ENCODE data around the gene DLGAP4. TPM values are rescaled to one million over a fixed set of nuclear protein-coding genes. Genes with fewer than 3 reads are reported as not detected.

Gene DLGAP4
- total and polyA plus RNA-seq, 9 of the 15 experiments (the other 6 are each of a cell fraction or from before 2014, with no cell fraction given) = 0.31 to 34.1 (median 4.5) TPM

DNA sequence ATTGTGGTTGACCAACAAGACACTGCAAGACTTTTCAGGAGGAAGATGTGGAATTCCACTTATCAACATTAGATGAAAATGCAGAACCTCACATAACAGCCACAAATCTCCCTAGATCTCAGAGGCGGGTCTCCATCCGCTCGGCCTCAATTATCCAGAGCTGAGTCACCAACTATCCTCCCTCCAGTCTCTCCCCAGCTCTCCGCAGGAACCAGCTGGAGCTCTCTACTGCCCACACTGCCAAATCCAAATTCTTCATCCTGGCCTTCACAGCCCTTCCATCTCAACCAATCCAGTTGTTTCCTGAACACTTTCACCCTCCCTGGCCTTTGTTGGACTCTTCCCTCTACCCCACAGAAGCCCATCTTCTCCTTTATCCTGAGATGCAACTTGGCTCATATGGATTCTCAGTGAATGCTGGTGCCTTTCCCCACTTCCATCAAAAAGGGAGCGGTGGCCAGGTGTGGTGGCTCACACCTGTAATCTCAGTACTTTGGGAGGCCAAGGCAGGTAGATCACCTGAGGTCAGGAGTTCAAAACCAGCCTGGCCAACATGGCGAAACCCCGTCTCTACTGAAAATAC lies 263.8 kb downstream of the DLGAP4 start:
- no peaks in the 10 kb centered on the region for H3K9me3 ChIP-seq (replicated peaks; ENCODE audit: control insufficient read depth, insufficient read depth, low read depth, low read length)
- 35% methylated on average over 7 of the region's 7 CpGs for WGBS (ENCODE audit: insufficient coverage, low coverage, missing lambda C conversion rate)
- H3K4me3 ChIP-seq = no peak overlapping the region
- FAIRE-seq (peak; percentile 73), ATAC-seq (no peak), DNase-seq (ENCODE audit: extremely low read depth in 1 of 4, low spot score in 3 of 4) (peak in 2 of 4 experiments; percentile 56 to 62)
- peak overlapping the region in 1 of 2 experiments; percentile 31; a peak in 1 of 4 replicates for H3K9ac ChIP-seq (ENCODE audit: insufficient read depth in 1 of 2, low read depth in 2 of 2, low read length in 2 of 2)
- no peak overlapping the region for H3K27ac ChIP-seq (ENCODE audit: extremely low read depth, low read depth, low read length)
- no peaks in the 10 kb centered on the region for H4K20me1 ChIP-seq (replicated peaks; ENCODE audit: control insufficient read depth, insufficient read depth, low read length)
- no peaks in the 10 kb centered on the region for H3K36me3 ChIP-seq (ENCODE audit: control insufficient read depth, insufficient read depth, low read length)
- no peaks in the 10 kb centered on the region for H3K9me1 ChIP-seq (ENCODE audit: control insufficient read depth, insufficient read depth, low read length)
- no peaks in the 10 kb centered on the region for H3K27me3 ChIP-seq (ENCODE audit: control insufficient read depth in 2 of 2, insufficient read depth in 2 of 2, low read length in 2 of 2)
- H3K4me2 ChIP-seq (ENCODE audit: insufficient read depth, low read length) = peak overlapping the region; percentile 42; the same call in 1 of the 2 replicates
- peaks cover 32 to 41% of the 10 kb centered on the region in 2 experiments for H3K4me1 ChIP-seq (replicated peaks in 1 of 2; ENCODE audit: control insufficient read depth in 2 of 2, insufficient read depth in 2 of 2, low read length in 2 of 2)
- in situ Hi-C loops (cut with MboI) = no loop called here
- no peak overlapping the region for H2AFZ ChIP-seq (ENCODE audit: low read depth, low read length)
- no TSS peak for BruUV-seq (replicated peaks)
- peaks cover 11% of the 10 kb centered on the region for H3K79me2 ChIP-seq (ENCODE audit: control insufficient read depth, insufficient read depth, low read length)
- intact Hi-C loops (cut with micrococcal nuclease) = loop anchor here (5.0 kb wide), 1 partner anchor 382 kb away; the partner anchor contains the start of gene SAMHD1
- ChIA-PET CTCF (ENCODE audit: low intra/inter-chr PET ratio) (interaction anchor here (0.7 kb wide), 1 partner anchor 343 kb away, joined by 3 read pairs; no protein-coding TSS in a partner anchor), POLR2A (interaction anchor here (0.6 to 0.9 kb wide), 4 partner anchors 19 to 314 kb away, joined by 3 read pairs; no protein-coding TSS in a partner anchor)
- TF ChIP-seq, protein P1, sequence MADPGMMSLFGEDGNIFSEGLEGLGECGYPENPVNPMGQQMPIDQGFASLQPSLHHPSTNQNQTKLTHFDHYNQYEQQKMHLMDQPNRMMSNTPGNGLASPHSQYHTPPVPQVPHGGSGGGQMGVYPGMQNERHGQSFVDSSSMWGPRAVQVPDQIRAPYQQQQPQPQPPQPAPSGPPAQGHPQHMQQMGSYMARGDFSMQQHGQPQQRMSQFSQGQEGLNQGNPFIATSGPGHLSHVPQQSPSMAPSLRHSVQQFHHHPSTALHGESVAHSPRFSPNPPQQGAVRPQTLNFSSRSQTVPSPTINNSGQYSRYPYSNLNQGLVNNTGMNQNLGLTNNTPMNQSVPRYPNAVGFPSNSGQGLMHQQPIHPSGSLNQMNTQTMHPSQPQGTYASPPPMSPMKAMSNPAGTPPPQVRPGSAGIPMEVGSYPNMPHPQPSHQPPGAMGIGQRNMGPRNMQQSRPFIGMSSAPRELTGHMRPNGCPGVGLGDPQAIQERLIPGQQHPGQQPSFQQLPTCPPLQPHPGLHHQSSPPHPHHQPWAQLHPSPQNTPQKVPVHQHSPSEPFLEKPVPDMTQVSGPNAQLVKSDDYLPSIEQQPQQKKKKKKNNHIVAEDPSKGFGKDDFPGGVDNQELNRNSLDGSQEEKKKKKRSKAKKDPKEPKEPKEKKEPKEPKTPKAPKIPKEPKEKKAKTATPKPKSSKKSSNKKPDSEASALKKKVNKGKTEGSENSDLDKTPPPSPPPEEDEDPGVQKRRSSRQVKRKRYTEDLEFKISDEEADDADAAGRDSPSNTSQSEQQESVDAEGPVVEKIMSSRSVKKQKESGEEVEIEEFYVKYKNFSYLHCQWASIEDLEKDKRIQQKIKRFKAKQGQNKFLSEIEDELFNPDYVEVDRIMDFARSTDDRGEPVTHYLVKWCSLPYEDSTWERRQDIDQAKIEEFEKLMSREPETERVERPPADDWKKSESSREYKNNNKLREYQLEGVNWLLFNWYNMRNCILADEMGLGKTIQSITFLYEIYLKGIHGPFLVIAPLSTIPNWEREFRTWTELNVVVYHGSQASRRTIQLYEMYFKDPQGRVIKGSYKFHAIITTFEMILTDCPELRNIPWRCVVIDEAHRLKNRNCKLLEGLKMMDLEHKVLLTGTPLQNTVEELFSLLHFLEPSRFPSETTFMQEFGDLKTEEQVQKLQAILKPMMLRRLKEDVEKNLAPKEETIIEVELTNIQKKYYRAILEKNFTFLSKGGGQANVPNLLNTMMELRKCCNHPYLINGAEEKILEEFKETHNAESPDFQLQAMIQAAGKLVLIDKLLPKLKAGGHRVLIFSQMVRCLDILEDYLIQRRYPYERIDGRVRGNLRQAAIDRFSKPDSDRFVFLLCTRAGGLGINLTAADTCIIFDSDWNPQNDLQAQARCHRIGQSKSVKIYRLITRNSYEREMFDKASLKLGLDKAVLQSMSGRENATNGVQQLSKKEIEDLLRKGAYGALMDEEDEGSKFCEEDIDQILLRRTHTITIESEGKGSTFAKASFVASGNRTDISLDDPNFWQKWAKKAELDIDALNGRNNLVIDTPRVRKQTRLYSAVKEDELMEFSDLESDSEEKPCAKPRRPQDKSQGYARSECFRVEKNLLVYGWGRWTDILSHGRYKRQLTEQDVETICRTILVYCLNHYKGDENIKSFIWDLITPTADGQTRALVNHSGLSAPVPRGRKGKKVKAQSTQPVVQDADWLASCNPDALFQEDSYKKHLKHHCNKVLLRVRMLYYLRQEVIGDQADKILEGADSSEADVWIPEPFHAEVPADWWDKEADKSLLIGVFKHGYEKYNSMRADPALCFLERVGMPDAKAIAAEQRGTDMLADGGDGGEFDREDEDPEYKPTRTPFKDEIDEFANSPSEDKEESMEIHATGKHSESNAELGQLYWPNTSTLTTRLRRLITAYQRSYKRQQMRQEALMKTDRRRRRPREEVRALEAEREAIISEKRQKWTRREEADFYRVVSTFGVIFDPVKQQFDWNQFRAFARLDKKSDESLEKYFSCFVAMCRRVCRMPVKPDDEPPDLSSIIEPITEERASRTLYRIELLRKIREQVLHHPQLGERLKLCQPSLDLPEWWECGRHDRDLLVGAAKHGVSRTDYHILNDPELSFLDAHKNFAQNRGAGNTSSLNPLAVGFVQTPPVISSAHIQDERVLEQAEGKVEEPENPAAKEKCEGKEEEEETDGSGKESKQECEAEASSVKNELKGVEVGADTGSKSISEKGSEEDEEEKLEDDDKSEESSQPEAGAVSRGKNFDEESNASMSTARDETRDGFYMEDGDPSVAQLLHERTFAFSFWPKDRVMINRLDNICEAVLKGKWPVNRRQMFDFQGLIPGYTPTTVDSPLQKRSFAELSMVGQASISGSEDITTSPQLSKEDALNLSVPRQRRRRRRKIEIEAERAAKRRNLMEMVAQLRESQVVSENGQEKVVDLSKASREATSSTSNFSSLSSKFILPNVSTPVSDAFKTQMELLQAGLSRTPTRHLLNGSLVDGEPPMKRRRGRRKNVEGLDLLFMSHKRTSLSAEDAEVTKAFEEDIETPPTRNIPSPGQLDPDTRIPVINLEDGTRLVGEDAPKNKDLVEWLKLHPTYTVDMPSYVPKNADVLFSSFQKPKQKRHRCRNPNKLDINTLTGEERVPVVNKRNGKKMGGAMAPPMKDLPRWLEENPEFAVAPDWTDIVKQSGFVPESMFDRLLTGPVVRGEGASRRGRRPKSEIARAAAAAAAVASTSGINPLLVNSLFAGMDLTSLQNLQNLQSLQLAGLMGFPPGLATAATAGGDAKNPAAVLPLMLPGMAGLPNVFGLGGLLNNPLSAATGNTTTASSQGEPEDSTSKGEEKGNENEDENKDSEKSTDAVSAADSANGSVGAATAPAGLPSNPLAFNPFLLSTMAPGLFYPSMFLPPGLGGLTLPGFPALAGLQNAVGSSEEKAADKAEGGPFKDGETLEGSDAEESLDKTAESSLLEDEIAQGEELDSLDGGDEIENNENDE (IDR thresholded peaks at IDR 0.05; ENCODE audit: low read depth, low read length) = no peak
- TF ChIP-seq DNMT1 (IDR thresholded peaks at IDR 0.05) = no peak
- no peak for TF ChIP-seq HNRNPL (IDR thresholded peaks at IDR 0.05; ENCODE audit: low read depth, low read length)
- 0 out of 2 replicates have a peak, but pooled peaks have one; percentile 27 for TF ChIP-seq CREM (IDR thresholded peaks at IDR 0.05; ENCODE audit: low read depth)

All from K562 (cell line).